ENCODE data around the gene SMYD3. TPM values are rescaled to one million over a fixed set of nuclear protein-coding genes. Genes with fewer than 3 reads are reported as not detected.
"Not testable (repeated sequence)": the region's sequence is repeated elsewhere in the genome, so short reads cannot be mapped to it uniquely, and the experiment has no call there.

Gene SMYD3
- total RNA-seq, 1 donor from 2014 or later: 31.9 TPM

- TF ChIP-seq CTCF (IDR thresholded peaks at IDR 0.05; ENCODE audit: unreplicated experiment): no peak
- no peak overlapping the region for H3K4me3 Mint-ChIP-seq (ENCODE audit: low read depth)
- peaks cover 2% of the 10 kb centered on the region for H3K36me3 Mint-ChIP-seq (ENCODE audit: insufficient read depth)
- H3K27ac Mint-ChIP-seq: no peak overlapping the region
- peaks cover 4% of the 10 kb centered on the region for H3K9me3 Mint-ChIP-seq (ENCODE audit: low read depth)
- no peak for DNase-seq (ENCODE audit: low spot score, unreplicated experiment)
- no peaks in the 10 kb centered on the region for H3K4me1 Mint-ChIP-seq (ENCODE audit: low read depth)
- H3K27me3 Mint-ChIP-seq: no peaks in the 10 kb centered on the region
Observed at GRCh38 chr1:245829194-245829593, 677.9 kb downstream of the SMYD3 start.

- H3K27ac Mint-ChIP-seq: no peak overlapping the region
- no peak for DNase-seq (ENCODE audit: low spot score, unreplicated experiment)
- H3K4me1 Mint-ChIP-seq (ENCODE audit: low read depth): no peaks in the 10 kb centered on the region
- H3K4me3 Mint-ChIP-seq (ENCODE audit: low read depth): no peak overlapping the region
- peaks cover 3% of the 10 kb centered on the region for H3K36me3 Mint-ChIP-seq (ENCODE audit: insufficient read depth)
- no peaks in the 10 kb centered on the region for H3K27me3 Mint-ChIP-seq
- H3K9me3 Mint-ChIP-seq (ENCODE audit: low read depth): peaks cover 4% of the 10 kb centered on the region
- no peak for TF ChIP-seq CTCF (IDR thresholded peaks at IDR 0.05; ENCODE audit: unreplicated experiment)
Observed at GRCh38 chr1:245827301-245827700, 679.8 kb downstream of the SMYD3 start.

- Mint-ChIP-seq H3K36me3 (ENCODE audit: insufficient read depth) (peaks cover 3% of the 10 kb centered on the region), H3K27ac (no peak overlapping the region), H3K4me3 (ENCODE audit: low read depth) (no peak overlapping the region), H3K27me3 (no peaks in the 10 kb centered on the region), H3K4me1 (ENCODE audit: low read depth) (no peaks in the 10 kb centered on the region), H3K9me3 (ENCODE audit: low read depth) (peaks cover 4% of the 10 kb centered on the region)
- no peak for TF ChIP-seq CTCF (IDR thresholded peaks at IDR 0.05; ENCODE audit: unreplicated experiment)
- no peak for DNase-seq (ENCODE audit: low spot score, unreplicated experiment)
Observed at GRCh38 chr1:245825128-245825901, 681.8 kb downstream of the SMYD3 start.

- Mint-ChIP-seq H3K36me3 (ENCODE audit: insufficient read depth) (peaks cover 1% of the 10 kb centered on the region), H3K27ac (no peak overlapping the region), H3K27me3 (no peaks in the 10 kb centered on the region), H3K4me3 (ENCODE audit: low read depth) (no peak overlapping the region), H3K9me3 (ENCODE audit: low read depth) (no peaks in the 10 kb centered on the region), H3K4me1 (ENCODE audit: low read depth) (no peaks in the 10 kb centered on the region)
- TF ChIP-seq CTCF (IDR thresholded peaks at IDR 0.05; ENCODE audit: unreplicated experiment): no peak
- DNase-seq (ENCODE audit: low spot score, unreplicated experiment): no peak
Observed at GRCh38 chr1:245823408-245824147, 683.5 kb downstream of the SMYD3 start.

- TF ChIP-seq CTCF (IDR thresholded peaks at IDR 0.05; ENCODE audit: unreplicated experiment): no peak
- H3K4me3 Mint-ChIP-seq (ENCODE audit: low read depth): no peak overlapping the region
- no peak overlapping the region for H3K27ac Mint-ChIP-seq
- no peak for DNase-seq (ENCODE audit: low spot score, unreplicated experiment)
- no peaks in the 10 kb centered on the region for H3K9me3 Mint-ChIP-seq (ENCODE audit: low read depth)
- H3K27me3 Mint-ChIP-seq: no peaks in the 10 kb centered on the region
- H3K36me3 Mint-ChIP-seq (ENCODE audit: insufficient read depth): peaks cover 1% of the 10 kb centered on the region
- H3K4me1 Mint-ChIP-seq (ENCODE audit: low read depth): no peaks in the 10 kb centered on the region
Observed at GRCh38 chr1:245822996-245823395, 684.1 kb downstream of the SMYD3 start.

GRCh38 chr1:245818363-245818762, 688.7 kb downstream of the SMYD3 start:
- not testable (repeated sequence) for H3K9me3 Mint-ChIP-seq (ENCODE audit: low read depth); H3K4me1 Mint-ChIP-seq (ENCODE audit: low read depth); H3K27me3 Mint-ChIP-seq; H3K36me3 Mint-ChIP-seq (ENCODE audit: insufficient read depth); DNase-seq (ENCODE audit: low spot score, unreplicated experiment); H3K4me3 Mint-ChIP-seq (ENCODE audit: low read depth); H3K27ac Mint-ChIP-seq

- not testable (repeated sequence) for H3K36me3 Mint-ChIP-seq (ENCODE audit: insufficient read depth); H3K27me3 Mint-ChIP-seq; H3K27ac Mint-ChIP-seq; H3K4me3 Mint-ChIP-seq (ENCODE audit: low read depth); DNase-seq (ENCODE audit: low spot score, unreplicated experiment); H3K9me3 Mint-ChIP-seq (ENCODE audit: low read depth)
- peaks cover 18% of the 10 kb centered on the region for H3K4me1 Mint-ChIP-seq (ENCODE audit: low read depth)
Observed at GRCh38 chr1:245816496-245816895, 690.6 kb downstream of the SMYD3 start.

All from progenitor cell of endocrine pancreas (in vitro differentiated cells).